SK-N-SH treated with all-trans-retinoic acid at 6 μM for 48 hours (cell line): Measurements from ENCODE around the gene RERE.

Source experiments
- GLIS3 ChIP-seq: fragments of 250-450 bp; sonication (Bioruptor Pico); IDR thresholded peaks from 2 replicates; pipeline ENCODE4 v1.5.0; 2020; ENCODE audit warnings: mild to moderate bottlenecking, moderate library complexity
- PPARA ChIP-seq: fragments of 250-450 bp; sonication (Bioruptor Pico); IDR thresholded peaks from 2 replicates; pipeline ENCODE4 v1.5.0; 2020; ENCODE audit warnings: mild to moderate bottlenecking, borderline replicate concordance
- RARB ChIP-seq: fragments of 250-450 bp; sonication (Bioruptor Pico); IDR thresholded peaks from 2 replicates; pipeline ENCODE4 v1.8.0; 2021; ENCODE audit warnings: mild to moderate bottlenecking, moderate library complexity
- SNAI2 ChIP-seq: fragments of 250-450 bp; sonication (Bioruptor Pico); IDR thresholded peaks from 2 replicates; pipeline ENCODE4 v1.5.0; 2020; ENCODE audit warnings: mild to moderate bottlenecking, moderate library complexity
- TCF4 ChIP-seq: fragments of 250-450 bp; sonication (Bioruptor Pico); IDR thresholded peaks from 2 replicates; pipeline ENCODE4 v1.8.0; 2021; ENCODE audit warnings: mild to moderate bottlenecking, moderate library complexity, borderline replicate concordance
- ZNF70 ChIP-seq: fragments of 450-650 bp; formaldehyde crosslinking; IDR thresholded peaks from 2 replicates; pipeline ENCODE4 v1.5.0; 2020; ENCODE audit warnings: mild to moderate bottlenecking, moderate library complexity
- ZNF8 ChIP-seq: fragments of 450-650 bp; formaldehyde crosslinking; IDR thresholded peaks from 2 replicates; pipeline ENCODE4 v1.5.0; 2020; ENCODE audit warnings: mild to moderate bottlenecking, moderate library complexity

DNA sequence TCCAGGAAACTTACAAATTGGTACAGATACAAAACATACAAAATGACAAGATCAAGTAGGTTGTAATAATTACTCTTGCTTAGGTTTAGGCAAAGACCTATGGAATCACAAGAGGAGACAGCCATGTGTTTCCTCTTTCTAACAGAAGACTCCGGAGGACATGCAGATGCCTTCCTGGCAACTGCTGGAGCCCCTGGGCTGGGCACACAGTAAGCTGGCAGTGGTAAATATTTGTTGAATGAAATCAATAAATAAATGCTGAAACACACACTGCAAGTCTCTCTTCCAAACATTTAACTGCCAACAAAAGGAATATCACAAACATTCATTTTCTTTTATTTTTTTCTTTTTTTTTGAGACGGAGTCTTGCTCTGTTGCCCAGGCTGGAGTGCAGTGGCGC, 350.1 kb downstream of the RERE start:
- TF ChIP-seq RARB (CRISPR knock-in tag) (no peak), SNAI2 (CRISPR knock-in tag) (no peak), TCF4 (CRISPR knock-in tag) (no peak), ZNF8 (CRISPR knock-in tag) (no peak), GLIS3 (CRISPR knock-in tag) (no peak), PPARA (CRISPR knock-in tag) (no peak), ZNF70 (no peak)
